Activated CD4-positive, alpha-beta memory T cell treated with anti-CD3 and anti-CD28 coated beads for 36 hours (primary cell): ENCODE measurements around the gene NUP98. TPM values are rescaled to one million over a fixed set of nuclear protein-coding genes. Genes with fewer than 3 reads are reported as not detected.

ENCODE experiments used
- CTCF ChIA-PET: fragments of 350-600 bp; sonication (Branson Sonifier 250); formaldehyde crosslinking; loops from one replicate; lab custom pipeline; 2021; ENCODE audit warnings: antibody characterized with exemption, inconsistent platforms; lab: Charles Lee
- POLR2A ChIA-PET: fragments of 350-600 bp; sonication (Branson Sonifier 250); formaldehyde crosslinking; loops from one replicate; lab custom pipeline; 2021; ENCODE audit warnings: antibody characterized with exemption; lab: Charles Lee
- DNase-seq: peaks from one replicate; pipeline ENCODE4 v3.0.0-alpha.2; 2020
- H3K27ac Mint-ChIP-seq: one replicate; pipeline ENCODE4 v1.8.0; 2021; ENCODE audit warnings: mixed read lengths
- H3K27me3 Mint-ChIP-seq: one replicate; pipeline ENCODE4 v1.8.0; 2021; ENCODE audit warnings: mixed read lengths
- H3K36me3 Mint-ChIP-seq: one replicate; pipeline ENCODE4 v1.8.0; 2021; ENCODE audit warnings: mixed read lengths
- H3K4me1 Mint-ChIP-seq: one replicate; pipeline ENCODE4 v1.8.0; 2021; ENCODE audit warnings: low read depth, mixed read lengths
- H3K4me3 Mint-ChIP-seq: one replicate; pipeline ENCODE4 v1.8.0; 2021; ENCODE audit warnings: mild to moderate bottlenecking, mixed read lengths
- H3K9me3 Mint-ChIP-seq: one replicate; pipeline ENCODE4 v1.8.0; 2021; ENCODE audit warnings: mixed read lengths
- intact Hi-C: fragments of 100-400 bp; cut with micrococcal nuclease; formaldehyde crosslinking; loops from one replicate; pipeline ENCODE4 v1.15.1; 2023
- total RNA-seq, 2 experiments: library from RNA; stranded (reverse); gene quantifications; one replicate each; pipeline ENCODE4 v1.2.3, GENCODE V29; 2021

Gene NUP98
- total RNA-seq, 2 experiments from 2014 or later = 90.6 to 104 TPM

GRCh38 chr11:3685923-3686322 is 111.4 kb downstream of the NUP98 start:
- Mint-ChIP-seq H3K27ac (peak overlapping the region; percentile 6), H3K9me3 (no peaks in the 10 kb centered on the region), H3K36me3 (peaks cover 55% of the 10 kb centered on the region), H3K4me1 (peaks cover 7% of the 10 kb centered on the region), H3K4me3 (no peak overlapping the region), H3K27me3 (no peaks in the 10 kb centered on the region)
- intact Hi-C loops = no loop called here
- no peak for DNase-seq
- ChIA-PET CTCF (interaction anchor here (0.7 kb wide), 1 partner anchor 9 kb away, joined by 3 read pairs; no protein-coding TSS in a partner anchor), POLR2A (no interaction called here)

- Mint-ChIP-seq H3K4me3 (no peak overlapping the region), H3K36me3 (peaks cover 60% of the 10 kb centered on the region), H3K27me3 (no peaks in the 10 kb centered on the region), H3K27ac (no peak overlapping the region), H3K9me3 (no peaks in the 10 kb centered on the region), H3K4me1 (peaks cover 7% of the 10 kb centered on the region)
- intact Hi-C loops = loop anchor here (5.0 kb wide), 1 partner anchor 123 kb away; the partner anchor contains the start of gene PGAP2
- no peak for DNase-seq
- CTCF ChIA-PET = interaction anchor here (1.4 kb wide), 1 partner anchor 10 kb away, joined by 4 read pairs; no protein-coding TSS in a partner anchor
- POLR2A ChIA-PET = no interaction called here
These were observed 112.6 kb downstream of the NUP98 start for GRCh38 chr11:3684819-3685172.

DNA sequence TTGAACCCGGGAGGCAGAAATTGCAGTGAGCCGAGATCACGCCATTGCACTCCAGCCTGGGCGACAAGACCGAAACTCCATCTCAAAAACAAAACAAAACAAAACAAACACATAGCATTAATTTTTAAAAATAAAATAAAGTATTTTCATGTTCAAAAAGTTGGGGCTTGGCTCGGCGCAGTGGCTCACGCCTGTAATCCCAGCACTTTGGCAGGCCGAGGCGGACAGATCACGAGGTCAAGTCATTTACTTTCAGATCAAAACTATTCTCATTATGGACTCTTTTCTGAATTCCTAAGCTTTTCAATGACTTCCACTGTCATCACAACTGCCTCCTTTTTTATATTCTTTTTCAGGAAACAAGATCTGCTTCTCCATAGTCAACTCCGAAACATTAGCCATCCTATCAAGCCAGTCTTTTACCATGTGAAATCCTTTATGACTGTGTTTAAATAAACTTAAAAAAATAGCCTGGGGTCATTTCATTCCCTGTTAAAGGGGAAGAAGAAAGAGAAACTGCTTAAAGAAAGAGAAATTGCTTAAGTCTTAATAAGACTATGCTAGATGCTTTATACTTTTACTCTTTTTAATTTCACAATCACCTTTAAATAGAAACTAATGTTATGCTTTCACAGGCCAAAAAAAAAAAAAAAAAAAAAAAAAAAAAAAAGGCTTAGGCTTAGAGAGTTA is 113.1 kb downstream of the NUP98 start:
- intact Hi-C loops = loop anchor here (5.0 kb wide), 1 partner anchor 123 kb away; the partner anchor contains the start of gene PGAP2

GRCh38 chr11:3683039-3683438 is 114.3 kb downstream of the NUP98 start:
- intact Hi-C loops = loop anchor here (5.0 kb wide), 1 partner anchor 124 kb away; the partner anchor contains the start of gene PGAP2
- Mint-ChIP-seq H3K27me3 (no peaks in the 10 kb centered on the region), H3K9me3 (no peaks in the 10 kb centered on the region), H3K36me3 (peaks cover 70% of the 10 kb centered on the region), H3K4me1 (peaks cover 7% of the 10 kb centered on the region), H3K27ac (no peak overlapping the region), H3K4me3 (no peak overlapping the region)
- DNase-seq = no peak
- ChIA-PET POLR2A (no interaction called here), CTCF (interaction anchor here (2.2 kb wide), 1 partner anchor 126 kb away, joined by 6 read pairs; the partner anchor contains the start of gene PGAP2)

More for the DNA sequence above, 113.1 kb downstream of the NUP98 start:
- Mint-ChIP-seq H3K4me1 (peaks cover 7% of the 10 kb centered on the region), H3K9me3 (no peaks in the 10 kb centered on the region), H3K36me3 (peaks cover 64% of the 10 kb centered on the region), H3K4me3 (no peak overlapping the region), H3K27me3 (no peaks in the 10 kb centered on the region), H3K27ac (no peak overlapping the region)
- ChIA-PET CTCF (interaction anchor here (1.4 kb wide), 1 partner anchor 11 kb away, joined by 4 read pairs; no protein-coding TSS in a partner anchor), POLR2A (no interaction called here)
- DNase-seq = no peak

DNA sequence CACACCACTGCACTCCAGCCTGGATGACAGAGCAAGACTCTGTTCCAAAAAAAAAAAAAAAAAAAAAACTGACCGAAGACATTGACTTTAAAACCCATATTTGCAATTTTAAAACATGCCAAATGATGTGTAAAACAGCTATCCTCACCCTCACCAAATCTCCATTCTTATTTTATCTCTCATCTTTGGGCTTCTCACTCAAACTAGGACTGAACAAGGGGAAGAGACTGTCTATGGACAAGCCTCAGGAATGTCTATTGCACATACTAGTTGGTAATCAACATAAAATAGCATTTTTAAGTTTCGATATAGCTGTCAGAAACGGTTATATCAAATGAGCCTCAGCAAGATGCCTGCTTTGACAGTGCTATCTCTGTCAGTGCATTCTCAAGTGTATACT is 118.3 kb downstream of the NUP98 start:
- peaks cover 7% of the 10 kb centered on the region for H3K4me1 Mint-ChIP-seq
- POLR2A ChIA-PET = no interaction called here
- H3K27me3 Mint-ChIP-seq = no peaks in the 10 kb centered on the region
- H3K36me3 Mint-ChIP-seq = peaks cover 75% of the 10 kb centered on the region
- intact Hi-C loops = loop anchor here (5.0 kb wide), 1 partner anchor 38 kb away; no protein-coding TSS in a partner anchor
- DNase-seq = no peak
- H3K9me3 Mint-ChIP-seq = no peaks in the 10 kb centered on the region
- H3K4me3 Mint-ChIP-seq = no peak overlapping the region
- H3K27ac Mint-ChIP-seq = no peak overlapping the region
- CTCF ChIA-PET = interaction anchor here (0.8 kb wide), 1 partner anchor 130 kb away, joined by 3 read pairs; the partner anchor contains the start of gene PGAP2

GRCh38 chr11:3675971-3676370 is 121.4 kb downstream of the NUP98 start:
- CTCF ChIA-PET = interaction anchor here (1.0 kb wide), 1 partner anchor 50 kb away, joined by 3 read pairs; no protein-coding TSS in a partner anchor
- POLR2A ChIA-PET = no interaction called here
- Mint-ChIP-seq H3K4me3 (no peak overlapping the region), H3K27ac (no peak overlapping the region), H3K4me1 (no peaks in the 10 kb centered on the region), H3K36me3 (peaks cover 66% of the 10 kb centered on the region), H3K9me3 (no peaks in the 10 kb centered on the region), H3K27me3 (no peaks in the 10 kb centered on the region)
- intact Hi-C loops = loop anchor here (5.0 kb wide), 1 partner anchor 41 kb away; no protein-coding TSS in a partner anchor
- DNase-seq = no peak

DNA sequence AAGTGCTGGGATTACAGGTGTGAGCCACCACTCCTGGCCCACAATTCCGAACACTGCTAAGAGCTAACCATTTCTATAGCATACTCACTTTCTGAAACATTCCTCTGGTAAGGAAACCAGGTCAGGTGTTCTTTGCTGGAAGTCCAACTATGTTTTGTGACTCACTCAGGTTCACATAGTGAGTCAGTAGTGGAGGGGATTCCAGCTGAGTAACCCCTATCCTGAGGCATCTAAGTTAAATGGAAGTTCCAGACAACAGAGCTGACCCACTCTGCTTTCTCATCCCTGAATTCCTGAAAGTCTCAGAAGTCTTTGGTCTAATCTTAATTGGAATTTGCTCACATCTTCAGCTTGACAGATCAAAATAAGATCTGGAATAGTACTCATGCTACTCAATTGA is 123.2 kb downstream of the NUP98 start:
- CTCF ChIA-PET = no interaction called here
- H3K27ac Mint-ChIP-seq = no peak overlapping the region
- no peak for DNase-seq
- POLR2A ChIA-PET = no interaction called here
- H3K4me3 Mint-ChIP-seq = no peak overlapping the region
- no peaks in the 10 kb centered on the region for H3K9me3 Mint-ChIP-seq
- no peaks in the 10 kb centered on the region for H3K4me1 Mint-ChIP-seq
- intact Hi-C loops = no loop called here
- H3K27me3 Mint-ChIP-seq = no peaks in the 10 kb centered on the region
- peaks cover 58% of the 10 kb centered on the region for H3K36me3 Mint-ChIP-seq

DNA sequence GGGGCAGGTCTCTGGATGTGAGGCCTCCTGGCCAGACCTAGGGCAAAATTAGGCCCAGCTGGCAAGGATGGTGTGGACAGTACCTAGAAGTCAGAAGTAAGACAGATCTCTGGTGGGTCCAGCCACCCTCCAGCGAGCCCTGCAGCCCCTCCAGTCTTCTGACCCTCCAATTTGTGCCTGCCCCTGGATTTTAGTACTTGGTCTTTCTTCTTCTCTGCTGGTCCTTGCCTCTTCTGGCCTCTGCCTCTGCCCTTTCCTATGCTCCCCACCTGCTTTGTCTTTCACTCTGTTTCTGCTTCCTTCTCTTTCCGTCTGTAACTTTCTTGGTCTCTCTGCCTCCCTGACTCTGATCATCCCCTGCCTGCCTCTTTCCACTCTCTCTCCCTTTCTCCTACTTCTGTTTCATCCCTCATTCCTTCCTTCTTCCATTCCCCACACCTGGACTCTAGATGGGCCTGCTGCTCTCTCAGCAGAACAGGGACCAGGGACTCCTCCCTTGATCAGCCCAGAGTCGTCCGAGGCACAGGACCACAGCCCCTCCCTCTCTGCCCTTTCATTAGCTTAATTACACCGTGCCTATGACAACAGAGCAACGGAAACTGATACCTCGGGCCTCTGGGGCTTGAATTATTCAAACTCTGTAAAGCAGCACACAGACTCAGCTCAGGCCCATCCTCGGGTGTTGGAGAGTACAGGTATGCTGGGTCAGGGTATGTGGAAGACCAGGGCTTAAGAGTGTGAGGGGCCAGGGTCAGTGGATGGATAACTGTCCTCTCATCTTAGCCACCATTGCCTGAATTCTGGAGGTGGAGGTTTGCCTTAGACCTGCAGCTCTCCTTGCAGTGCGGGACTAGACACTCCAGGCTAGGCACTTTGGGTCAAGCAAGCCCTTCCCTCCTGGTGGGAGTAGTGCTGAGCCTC is 125.8 kb downstream of the NUP98 start, which contains the start of gene CHRNA10:
CHRNA10 (minus strand) TSS at position 51 of the 921 bp plus-strand sequence. CDS start 72 bp downstream, outside the sequence.
- Mint-ChIP-seq H3K36me3 (peaks cover 39% of the 10 kb centered on the region), H3K27ac (peak within 1 kb of the TSS; percentile 3), H3K9me3 (no peaks in the 10 kb centered on the region), H3K4me1 (no peaks in the 10 kb centered on the region), H3K27me3 (no peaks in the 10 kb centered on the region), H3K4me3 (no peak within 1 kb of the TSS)
- intact Hi-C loops = no loop called here
- POLR2A ChIA-PET = no interaction called here
- CTCF ChIA-PET = no interaction called here
- no peak for DNase-seq

- Mint-ChIP-seq H3K27ac (no peak overlapping the region), H3K4me1 (no peaks in the 10 kb centered on the region), H3K27me3 (no peaks in the 10 kb centered on the region), H3K36me3 (peaks cover 34% of the 10 kb centered on the region), H3K4me3 (no peak overlapping the region), H3K9me3 (no peaks in the 10 kb centered on the region)
- intact Hi-C loops = no loop called here
- DNase-seq = no peak
- ChIA-PET POLR2A (no interaction called here), CTCF (no interaction called here)
These were observed 127.6 kb downstream of the NUP98 start for GRCh38 chr11:3669742-3670183.

GRCh38 chr11:3669128-3669527 is 128.2 kb downstream of the NUP98 start:
- ChIA-PET CTCF (no interaction called here), POLR2A (no interaction called here)
- no peak for DNase-seq
- Mint-ChIP-seq H3K36me3 (peaks cover 31% of the 10 kb centered on the region), H3K4me1 (no peaks in the 10 kb centered on the region), H3K9me3 (no peaks in the 10 kb centered on the region), H3K4me3 (no peak overlapping the region), H3K27ac (no peak overlapping the region), H3K27me3 (no peaks in the 10 kb centered on the region)
- intact Hi-C loops = no loop called here

DNA sequence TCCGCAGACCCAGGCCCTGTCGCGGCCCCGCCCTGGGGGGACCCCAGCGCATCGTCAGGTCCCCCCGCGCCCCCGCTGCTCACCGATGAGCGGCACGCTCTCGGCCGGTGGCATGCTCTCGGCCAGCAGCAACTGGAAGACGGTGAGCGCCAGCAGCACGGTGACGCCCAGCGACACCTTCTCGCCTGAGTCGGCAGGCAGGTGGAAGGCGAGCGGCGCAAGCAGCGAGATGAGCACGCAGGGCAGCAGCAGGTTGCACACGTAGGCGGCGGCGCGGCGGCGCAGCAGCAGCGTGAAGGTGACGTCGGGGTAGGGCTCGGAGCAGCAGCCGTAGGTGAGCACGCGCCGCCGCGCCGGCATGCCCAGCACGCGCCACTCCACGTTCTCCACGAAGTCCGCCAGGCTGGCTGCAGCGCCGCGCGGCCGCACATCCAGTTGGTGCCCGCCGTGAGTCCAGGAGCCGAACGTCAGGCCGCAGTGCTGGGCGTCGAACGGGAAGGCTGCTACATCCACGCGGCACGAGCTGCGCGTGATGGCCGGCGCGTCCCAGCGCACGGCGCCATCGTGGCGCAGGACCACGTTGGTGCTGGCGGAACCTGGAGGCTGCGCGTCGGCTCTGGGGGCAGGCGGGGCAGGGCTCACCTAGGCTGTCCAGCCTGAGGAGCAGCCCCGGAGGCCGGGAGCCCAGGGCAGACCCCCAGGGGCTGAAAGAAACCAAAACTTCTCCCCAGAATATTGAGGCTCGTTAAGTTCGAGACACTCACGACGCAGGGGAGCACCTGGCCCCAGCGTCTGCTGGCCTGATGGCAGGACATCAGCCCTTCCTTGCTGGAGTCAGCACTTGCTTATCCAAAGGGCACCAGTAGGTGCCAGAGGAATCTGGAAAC is 130.0 kb downstream of the NUP98 start:
- H3K27me3 Mint-ChIP-seq = no peaks in the 10 kb centered on the region
- POLR2A ChIA-PET = no interaction called here
- no peaks in the 10 kb centered on the region for H3K9me3 Mint-ChIP-seq
- DNase-seq = no peak
- intact Hi-C loops = no loop called here
- H3K4me1 Mint-ChIP-seq = no peaks in the 10 kb centered on the region
- H3K27ac Mint-ChIP-seq = no peak overlapping the region
- no peak overlapping the region for H3K4me3 Mint-ChIP-seq
- peaks cover 25% of the 10 kb centered on the region for H3K36me3 Mint-ChIP-seq
- CTCF ChIA-PET = no interaction called here
